ENCODE results near the gene FANCE.
"Not testable (repeated sequence)": the region's sequence is repeated elsewhere in the genome, so short reads cannot be mapped to it uniquely, and the experiment has no call there.

The FANCE gene

DNA sequence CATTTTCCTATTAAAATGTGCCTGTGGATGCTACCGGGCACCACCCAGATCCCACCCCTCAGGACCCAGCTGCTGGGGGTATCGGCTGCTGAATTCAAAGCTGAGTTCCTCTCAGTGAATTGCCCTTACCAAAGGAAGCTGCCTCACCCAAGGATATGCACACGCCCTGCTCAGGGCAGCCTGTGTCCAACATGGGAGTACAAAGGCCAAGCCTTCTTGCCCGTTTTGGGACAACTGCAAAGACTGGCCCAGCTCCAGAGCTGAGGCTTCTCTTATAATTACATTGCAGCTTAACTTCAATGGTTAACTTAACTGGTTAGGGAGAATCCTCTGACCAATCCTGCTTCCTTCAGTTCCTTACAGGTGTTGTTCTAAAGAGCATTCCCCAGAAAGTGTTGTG, 19.8 kb upstream of the FANCE start:
- DNase-seq (ENCODE audit: low read depth in 3 of 3, low spot score in 1 of 3): no peak

DNA sequence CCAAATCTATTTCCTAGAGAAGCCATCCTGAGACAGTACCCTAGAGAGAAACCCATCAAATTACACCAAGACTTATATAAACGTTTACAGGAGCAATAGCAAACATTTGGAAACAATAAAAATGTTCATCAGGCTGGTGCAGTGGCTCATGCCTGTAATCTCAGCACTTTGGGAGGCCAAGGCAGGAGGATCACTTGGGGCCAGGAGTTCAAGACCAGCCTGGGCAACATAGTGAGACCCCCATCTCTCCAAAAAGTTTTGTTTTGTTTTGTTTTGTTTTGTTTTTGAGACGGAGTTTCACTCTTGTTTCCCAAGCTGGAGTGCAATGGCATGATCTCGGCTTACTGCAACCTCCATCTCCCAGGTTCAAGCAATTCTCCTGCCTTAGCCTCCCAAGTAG, 19.4 kb upstream of the FANCE start:
- not testable (repeated sequence) for DNase-seq (ENCODE audit: low read depth in 3 of 3, low spot score in 1 of 3)

DNA sequence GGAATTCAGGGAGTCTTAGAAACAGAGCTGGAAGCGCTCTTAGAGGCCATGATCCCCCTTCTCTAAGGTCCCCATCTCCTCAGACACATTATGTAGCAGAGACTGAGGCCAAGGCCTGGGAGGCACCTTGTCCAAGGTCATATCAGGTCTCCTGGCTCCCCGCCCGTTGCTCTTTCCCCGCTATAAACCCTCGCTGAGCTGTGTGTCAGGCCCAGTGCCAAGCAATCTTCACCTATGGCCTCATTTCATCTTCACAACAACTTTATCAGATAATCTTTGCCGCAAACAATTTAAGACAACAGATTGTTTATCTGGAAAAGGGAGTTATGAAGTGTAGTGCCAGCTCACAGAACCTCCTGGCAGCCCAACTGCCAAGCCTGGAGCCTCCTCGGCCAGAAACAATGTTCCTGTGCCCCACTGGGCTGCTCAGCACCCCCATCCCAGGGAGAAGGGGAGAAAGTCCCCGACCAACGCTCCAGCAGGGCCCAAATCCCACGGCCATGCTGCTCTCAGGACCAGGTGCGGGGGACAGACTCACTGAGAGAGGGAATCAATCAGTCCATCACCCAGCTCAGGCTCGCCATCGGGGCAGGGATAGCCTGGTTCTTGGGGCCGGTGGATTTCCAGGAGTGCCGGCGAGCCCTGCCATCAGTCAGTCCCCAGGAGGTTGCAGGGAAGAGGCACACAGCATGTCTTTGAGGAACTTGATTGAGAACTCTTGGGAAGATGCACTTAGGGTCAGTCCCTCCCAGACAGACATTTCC, 16.9 kb upstream of the FANCE start:
- no peak for DNase-seq (ENCODE audit: low read depth in 3 of 3, low spot score in 1 of 3)

DNA sequence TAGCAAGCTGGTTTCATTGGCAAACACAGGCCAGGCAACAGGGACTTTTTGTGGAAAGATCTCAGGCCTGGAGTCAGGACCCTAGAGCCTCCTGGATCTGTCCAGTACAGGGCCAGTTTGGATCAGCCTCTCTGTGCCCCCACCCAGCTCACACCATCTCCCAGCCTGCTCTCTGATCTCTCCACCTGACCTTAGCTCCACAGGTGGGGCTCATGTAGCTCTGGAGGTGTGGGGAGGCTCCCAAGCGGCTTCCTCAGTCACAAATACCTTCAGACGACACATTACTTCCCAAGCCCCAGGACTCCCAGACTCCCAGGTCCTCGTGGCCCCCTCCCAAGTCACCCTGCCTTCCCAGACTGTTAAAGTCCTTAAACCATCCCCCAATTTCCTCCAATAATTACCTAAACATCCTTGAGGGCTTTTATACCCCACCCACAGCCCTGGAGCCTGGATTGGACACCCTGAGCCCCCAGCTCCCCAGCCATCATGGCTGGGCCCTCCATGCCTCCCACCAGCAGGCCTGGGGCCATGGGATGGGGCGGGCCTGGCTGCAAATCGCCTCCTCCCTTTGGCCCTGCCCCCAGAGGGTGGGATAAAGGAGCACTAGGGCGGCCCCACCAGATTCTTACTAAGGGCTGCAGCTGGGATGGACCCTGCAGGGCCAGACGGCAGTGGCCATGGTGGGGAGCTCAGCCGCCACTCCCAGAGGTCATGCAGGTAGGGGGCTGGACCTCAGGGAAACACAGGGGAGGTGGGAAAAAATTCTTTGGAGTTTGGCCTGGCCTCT, 15.9 kb upstream of the FANCE start:
- DNase-seq (ENCODE audit: low read depth in 3 of 3, low spot score in 1 of 3): no peak

DNA sequence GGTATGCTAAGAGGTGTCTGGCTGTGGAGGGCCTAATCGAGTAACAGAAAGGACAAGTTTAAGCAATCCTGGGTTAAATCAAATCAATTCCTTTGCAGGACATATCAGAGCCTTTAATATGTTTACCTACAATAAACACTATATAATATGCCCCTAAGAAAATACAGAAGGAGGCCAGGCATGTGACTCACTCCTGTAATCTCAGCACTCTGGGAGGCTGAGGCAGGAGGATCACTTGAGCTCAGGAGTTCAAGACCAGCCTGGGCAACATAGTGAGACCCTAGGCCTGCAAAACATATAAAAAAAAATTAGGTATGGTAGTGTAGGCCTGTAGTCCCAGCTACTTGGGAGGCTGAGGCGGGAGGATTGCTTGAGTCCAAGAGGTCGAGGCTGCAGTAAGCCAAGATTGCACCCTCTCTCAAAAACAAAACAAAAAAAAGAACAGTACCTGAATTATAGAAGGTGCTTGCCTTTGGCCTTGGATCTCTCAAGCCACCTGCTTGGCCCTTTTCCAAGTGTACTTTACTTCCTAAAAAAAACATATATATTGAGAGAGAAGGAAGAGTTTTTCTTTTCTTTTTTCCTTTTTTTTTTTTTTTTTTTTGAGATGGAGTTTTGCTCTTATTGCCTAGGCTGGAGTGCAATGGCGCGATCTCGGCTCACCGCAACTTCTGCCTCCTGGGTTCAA, 13.6 kb upstream of the FANCE start:
- DNase-seq (ENCODE audit: low read depth in 3 of 3, low spot score in 1 of 3): not testable (repeated sequence)

DNA sequence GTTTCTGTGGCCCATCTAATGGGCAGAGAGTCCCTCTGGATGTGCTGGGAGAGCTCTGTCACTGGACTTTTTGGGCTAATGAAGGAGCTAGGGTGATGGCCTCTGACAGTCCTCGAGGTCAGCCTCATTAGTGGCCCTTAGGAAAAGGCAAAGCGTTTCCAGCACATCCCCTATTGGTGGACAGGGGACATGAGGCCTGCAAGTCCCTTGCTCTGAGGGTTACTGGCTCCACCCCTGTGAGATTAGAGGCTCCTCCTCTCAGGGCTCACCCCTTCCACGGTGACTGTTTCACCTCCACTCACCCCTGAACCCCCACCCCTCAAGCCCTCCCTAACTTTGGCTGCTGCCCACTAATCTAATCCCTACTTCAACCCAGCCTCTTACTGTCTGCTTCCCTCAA, 12.8 kb upstream of the FANCE start:
- DNase-seq (ENCODE audit: low read depth in 3 of 3, low spot score in 1 of 3): no peak

DNA sequence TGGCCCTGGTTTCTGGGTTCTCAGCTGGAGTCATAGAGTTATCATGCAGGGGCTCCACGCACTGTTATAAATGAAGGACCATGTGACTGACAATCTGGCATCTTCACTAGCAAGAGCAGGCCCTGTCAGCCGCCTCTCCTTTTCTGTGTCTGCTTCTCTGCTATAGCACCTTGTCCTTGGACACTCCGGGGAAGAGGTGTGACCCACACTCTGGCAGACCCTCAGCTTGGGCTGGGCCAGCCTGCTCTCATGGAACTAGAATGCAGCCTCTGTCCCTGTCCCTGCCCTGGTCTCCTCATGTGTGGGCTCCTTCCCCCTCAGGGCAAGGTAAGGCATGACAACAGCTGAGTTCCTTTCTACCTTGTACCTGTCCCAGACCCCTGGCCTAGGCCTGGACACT, 10.9 kb upstream of the FANCE start:
- DNase-seq (ENCODE audit: low read depth in 3 of 3, low spot score in 1 of 3): no peak

DNA sequence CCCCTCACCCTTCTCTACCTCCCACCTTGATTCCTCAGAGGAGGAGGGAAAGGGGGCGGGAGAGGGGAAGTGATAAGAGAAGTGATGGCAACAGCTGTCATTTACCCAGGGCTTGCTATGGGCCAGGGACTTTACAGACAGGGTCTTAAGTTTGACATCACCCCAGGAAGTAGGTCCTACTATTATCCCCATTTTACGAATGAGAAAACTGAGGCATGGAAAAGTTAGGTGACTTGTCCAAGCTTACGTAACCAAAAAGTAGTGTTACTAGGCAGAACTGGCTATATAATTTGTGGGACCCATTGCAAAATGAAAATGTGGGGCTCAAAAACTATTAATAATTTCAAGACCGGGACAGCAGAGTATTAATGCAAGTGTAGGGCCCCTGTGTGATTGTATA, 10.5 kb upstream of the FANCE start:
- DNase-seq (ENCODE audit: low read depth in 3 of 3, low spot score in 1 of 3): no peak

DNA sequence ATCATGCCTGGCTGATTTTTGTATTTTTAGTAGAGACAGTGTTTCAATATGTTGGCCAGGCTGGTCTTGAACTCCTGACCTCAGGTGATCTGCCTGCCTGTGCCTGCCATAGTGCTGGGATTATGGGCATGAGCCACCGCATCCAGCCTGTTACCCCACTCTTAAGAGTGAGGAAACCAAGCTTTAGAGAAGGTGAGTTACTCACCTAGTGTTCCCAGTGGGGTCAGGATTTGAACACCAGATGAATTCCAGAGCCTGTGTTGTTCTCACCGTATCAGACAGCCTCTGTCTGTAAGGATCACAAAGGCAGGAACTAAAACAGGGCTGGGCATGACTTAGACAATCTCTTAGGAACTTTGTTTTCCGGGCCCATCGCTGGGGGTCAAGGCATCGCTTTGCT, 9.4 kb upstream of the FANCE start:
- no peak for DNase-seq (ENCODE audit: low read depth in 3 of 3, low spot score in 1 of 3)

DNA sequence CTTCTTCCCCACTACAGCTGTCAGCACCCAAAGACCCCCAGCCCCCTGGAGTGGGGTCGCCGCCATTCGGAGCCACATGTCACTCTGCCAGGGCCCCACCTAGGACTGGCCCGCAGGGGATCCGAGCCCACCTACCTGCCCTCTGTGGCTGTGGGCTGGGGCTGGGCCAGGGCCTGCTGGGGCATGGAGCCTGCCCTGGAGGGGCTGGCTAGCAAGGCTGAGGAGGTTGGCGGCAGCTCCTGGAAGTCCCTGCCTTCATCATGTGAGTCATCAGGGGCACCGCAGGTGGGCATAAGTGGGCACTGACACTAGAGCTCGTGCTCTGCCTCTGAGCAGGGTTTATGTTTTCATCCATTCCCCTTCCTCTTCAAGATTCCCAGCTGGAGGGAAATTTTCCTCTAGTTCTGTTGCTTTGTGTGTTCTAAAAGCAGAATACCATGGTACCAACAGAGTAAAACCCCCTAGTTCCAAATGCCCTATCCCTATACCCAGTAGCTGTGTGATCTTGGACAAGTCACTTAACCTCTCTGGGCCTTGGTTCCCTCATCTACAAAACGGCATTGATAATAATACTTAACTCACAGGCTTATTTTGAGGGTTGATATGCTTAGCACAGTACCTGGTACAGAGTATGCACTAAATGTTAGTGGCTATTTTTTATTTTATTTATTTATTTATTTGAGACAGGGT, 8.7 kb upstream of the FANCE start:
- DNase-seq (ENCODE audit: low read depth in 3 of 3, low spot score in 1 of 3): no peak

DNA sequence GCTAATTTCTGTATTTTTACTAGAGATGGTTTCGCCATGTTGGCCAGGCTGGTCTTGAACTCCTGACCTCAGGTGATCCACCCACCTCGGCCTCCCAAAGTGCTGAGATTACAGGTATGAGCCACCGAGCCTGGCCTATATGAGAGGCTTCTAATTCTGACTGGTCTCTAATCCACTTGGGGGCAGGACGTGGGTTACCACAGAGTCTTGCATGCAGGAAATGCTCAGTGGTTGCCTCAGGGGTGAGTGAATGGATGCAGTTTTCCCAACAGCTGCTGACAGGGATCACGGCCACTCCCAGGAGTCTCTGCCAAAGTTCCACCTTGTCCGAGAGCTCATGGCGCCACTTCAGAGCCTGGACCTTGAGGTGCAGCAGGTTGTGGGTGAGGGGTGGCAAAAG, 6.4 kb upstream of the FANCE start:
- DNase-seq (ENCODE audit: low read depth in 3 of 3, low spot score in 1 of 3): no peak

DNA sequence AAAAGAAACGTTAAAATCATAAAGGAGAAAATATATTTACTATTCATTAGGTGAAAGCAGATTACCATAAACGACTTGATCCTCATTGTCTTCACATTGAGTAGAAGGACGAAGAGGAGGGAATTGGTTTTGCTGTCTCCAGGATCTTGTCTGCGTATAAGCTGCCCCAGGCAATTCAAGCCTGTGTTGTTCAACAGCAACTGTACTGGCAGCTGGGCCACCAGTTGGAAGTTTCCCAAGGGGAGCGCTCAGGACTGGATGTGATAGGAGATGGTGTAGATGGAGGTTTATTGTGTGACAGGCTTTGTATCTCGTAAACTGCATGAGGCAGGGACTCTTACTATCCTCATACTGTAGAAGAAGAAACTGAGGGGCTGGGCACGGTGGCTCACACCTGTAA, 3.9 kb upstream of the FANCE start:
- no peak for DNase-seq (ENCODE audit: low read depth in 3 of 3, low spot score in 1 of 3)

DNA sequence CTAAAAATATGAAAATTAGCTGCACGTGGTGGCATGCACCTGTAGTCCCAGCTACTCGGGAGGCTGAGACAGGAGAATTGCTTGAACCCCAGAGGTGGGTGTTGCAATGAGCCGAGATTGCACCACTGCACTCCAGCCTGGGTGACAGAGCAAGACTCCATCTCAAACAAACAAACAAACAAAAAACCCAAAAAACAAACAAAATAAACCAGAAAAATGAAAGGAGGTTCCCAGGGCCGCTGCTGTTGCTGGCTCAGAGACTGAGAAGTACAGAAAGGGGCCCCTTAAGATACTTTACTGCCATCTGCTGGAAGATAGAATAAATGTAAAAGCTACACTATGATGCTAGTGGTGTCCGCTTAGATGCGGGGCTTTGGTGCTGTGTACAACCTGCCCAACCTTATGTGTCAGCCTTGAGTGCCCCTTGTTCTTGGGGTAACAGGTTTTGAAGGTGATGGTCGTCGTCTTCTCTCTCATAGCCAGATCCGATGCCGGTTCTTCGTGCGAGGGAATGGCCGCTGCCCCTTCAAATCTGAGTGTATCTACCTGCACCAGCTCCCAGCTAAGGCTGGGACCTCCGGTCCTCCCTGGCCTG, 2.8 kb upstream of the FANCE start:
- DNase-seq (ENCODE audit: low read depth in 3 of 3, low spot score in 1 of 3): no peak

DNA sequence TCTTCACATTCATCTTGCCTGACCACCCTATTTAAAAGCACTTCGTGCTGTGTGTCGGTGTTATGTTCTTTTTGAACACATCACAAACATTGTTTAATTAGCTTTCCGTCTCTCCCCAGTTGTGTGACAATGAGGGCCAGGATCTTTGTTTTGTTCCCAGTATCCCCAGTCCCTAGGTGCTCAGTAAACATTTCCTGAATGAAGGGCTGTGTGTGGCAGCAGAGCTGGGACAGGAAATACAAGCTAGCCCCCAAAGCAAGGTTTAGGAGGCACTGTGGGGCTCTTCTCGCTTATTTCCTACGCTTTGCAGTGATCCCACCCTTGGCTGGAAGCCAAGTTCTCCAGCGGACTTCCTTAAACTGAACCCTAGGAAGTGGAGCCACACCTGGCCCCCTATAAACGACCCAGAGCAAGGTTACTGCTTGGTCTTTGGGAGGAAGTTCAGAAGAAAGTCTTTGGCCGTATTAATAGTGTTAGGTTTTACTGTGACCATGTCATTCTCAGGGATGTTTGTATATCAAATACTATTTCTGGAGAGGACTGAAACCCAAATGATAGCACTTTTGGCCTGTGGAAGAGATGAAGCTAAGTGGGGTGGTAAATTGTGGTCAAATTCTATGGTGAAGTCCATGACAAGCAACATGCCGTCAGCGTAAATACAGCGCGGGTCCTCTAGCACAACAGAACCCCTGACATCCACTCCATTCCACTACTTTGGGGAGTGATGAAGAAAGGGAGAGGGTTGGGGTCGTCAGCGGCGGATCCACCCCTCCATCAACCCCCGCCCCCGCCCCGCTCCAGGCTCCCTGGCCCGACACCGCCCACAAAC, 570 bp upstream of the FANCE start:
- no peak for DNase-seq (ENCODE audit: low read depth in 3 of 3, low spot score in 1 of 3)

DNA sequence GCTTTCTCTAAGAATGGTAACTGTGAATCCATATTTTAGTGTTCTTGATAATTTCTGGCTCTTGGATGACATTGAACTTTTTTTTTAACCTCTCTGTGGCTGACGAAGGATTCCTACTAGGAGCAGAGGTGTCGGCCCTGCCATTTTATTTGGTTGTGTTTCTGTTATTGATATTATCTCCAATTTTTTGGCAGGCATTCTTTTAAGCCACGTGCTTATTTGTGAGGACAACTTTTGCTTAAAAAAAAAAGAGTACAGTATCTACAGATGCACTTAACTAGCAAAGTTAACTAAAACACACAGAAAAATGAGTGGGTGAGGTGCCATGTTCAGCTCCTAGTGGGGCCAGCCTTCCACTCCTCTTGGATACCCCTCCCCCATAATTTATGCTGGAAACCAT, 1.1 kb downstream of the FANCE start:
- DNase-seq (ENCODE audit: low read depth in 3 of 3, low spot score in 1 of 3): no peak

DNA sequence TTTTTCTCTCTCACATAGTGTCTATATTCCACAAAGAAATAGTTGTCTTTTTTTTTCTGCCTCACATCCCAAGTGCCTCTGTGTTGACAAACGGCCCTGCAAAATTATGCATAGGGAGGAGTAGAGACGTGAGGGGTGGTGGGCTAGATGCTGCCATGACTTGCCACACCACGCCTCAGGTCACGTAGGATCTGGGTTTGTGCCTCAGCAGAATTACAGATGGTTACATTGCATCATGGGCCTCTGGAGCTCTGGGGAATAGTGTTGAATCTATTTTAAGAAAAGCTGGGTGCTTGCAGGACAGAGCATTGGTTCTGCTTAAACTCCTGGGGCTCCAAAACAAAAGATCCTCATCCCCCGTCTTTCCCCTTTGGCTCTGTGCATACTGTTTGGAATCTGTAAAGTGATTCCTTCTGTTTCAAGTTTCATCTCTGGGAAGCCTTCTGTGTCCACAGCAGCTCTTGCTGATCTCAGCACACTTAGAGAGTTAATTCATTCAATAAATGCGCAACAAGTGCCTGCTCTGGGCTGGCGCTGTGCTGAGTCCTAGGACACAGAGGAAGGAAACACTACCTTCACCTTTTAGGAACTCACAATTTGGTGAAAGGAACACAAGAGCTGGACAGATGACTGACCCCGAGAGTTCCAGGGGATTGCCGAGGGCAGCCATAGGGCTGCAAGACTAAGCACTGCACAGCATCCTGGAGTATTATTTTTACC, 2.4 kb downstream of the FANCE start:
- DNase-seq (ENCODE audit: low read depth in 3 of 3, low spot score in 1 of 3): no peak

DNA sequence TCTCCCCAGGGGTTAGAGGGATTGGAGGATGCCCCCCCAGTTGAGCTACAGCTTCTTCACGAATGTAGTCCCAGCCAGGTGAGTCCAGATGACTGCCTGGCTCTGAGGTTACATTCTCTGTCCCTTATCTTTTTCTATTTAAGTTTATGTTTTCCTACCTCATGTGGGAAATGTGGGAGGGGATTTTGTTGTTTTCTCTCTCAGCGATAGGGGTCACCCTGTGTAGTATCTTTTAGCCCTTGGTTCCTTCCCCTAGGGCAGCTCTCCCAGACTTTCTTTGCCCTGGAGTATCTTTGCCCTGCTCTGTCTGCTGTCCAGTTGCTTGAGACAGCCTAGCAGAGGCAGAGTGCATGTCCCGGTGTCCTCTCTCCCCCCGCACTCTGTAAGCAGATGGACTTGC, 5.8 kb downstream of the FANCE start:
- no peak for DNase-seq (ENCODE audit: low read depth in 3 of 3, low spot score in 1 of 3)

DNA sequence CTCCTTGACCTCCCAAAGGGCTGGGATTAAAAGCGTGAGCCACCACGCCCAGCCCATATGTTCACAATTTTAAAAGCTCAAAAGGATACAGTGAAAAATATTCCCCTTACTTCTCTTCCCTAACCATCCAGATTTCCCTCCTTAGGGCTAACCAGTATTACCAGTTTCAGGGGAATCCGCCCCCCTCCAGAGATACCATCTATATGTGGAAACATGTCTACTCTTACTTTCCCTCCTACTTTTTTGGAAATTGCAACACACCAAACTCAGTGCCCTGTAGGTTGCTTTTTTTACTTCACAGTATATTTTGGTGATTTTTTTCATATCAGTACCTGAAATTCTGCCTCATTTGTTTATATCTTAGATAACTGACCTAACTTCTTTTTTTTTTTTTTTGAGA, 9.1 kb downstream of the FANCE start:
- DNase-seq (ENCODE audit: low read depth in 3 of 3, low spot score in 1 of 3): no peak

DNA sequence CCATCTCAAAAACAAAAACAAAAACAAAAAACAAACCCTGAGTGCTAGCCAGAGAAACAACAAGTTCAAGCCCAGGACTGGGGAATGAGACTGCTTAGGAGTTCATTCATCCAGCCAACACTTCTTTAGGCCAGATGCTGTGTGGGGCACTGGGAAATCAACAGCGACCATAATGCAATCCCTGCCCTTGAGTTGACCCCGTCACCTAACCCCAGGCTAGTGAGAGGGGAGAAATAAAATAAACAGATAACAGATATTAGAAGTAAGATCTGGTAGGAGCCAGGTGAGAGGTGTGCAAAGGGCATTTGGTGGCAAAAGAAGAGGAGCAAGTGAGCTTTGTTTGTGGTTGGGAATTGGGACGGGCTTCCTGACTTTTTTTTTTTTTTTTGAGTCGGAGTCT, 11.2 kb downstream of the FANCE start:
- DNase-seq (ENCODE audit: low read depth in 3 of 3, low spot score in 1 of 3): no peak

DNA sequence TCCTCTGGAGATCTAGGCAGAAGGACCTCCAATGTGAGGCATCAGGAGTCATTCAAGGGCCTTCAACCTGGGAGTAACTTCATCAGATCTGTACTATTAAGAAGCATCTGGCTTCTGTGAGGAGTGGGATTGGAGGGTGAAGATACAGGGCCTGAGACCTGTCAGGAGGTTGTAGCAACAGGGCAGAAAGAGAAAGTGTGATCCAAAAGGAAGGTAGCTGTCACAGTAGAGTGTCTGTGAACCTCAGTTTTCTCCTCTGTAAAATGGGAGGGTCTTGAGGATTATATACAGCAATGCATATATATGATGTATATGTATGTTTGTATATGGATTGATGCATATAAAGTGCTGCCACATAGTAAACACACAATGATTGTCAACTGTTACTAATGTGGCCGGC, 13.5 kb downstream of the FANCE start:
- DNase-seq (ENCODE audit: low read depth in 3 of 3, low spot score in 1 of 3): no peak
